Left ventricle myocardium superior (tissue), 1 donor: ENCODE data around the gene PON3. TPM values are rescaled to one million over a fixed set of nuclear protein-coding genes. Genes with fewer than 3 reads are reported as not detected.
A peak's percentile ranks its signal among the peaks of the same experiment; 100 is the strongest.
"Not testable (repeated sequence)": the region's sequence is repeated elsewhere in the genome, so short reads cannot be mapped to it uniquely, and the experiment has no call there.

Source experiments
- ATAC-seq: fragments of 200-7000 bp; cut with Tn5 transposase; one replicate; pipeline ENCODE4 v1.9.1; 2020; ENCODE audit warnings: mild to moderate bottlenecking, moderate library complexity
- DNase-seq: peaks from one replicate; pipeline ENCODE4 v3.0.0-alpha.2; 2020
- intact Hi-C: fragments of 100-400 bp; cut with micrococcal nuclease; formaldehyde crosslinking; loops from one replicate; pipeline ENCODE4 v1.11.0; 2022
- total RNA-seq: library from RNA; stranded (reverse); fragmentation: NEBNext Ultra II Directional; extraction: Animal tissue kit (Norgen Biotek cat#: 25700); gene quantifications from one replicate; pipeline ENCODE4 v1.2.1, GENCODE V29; 2021
- donor health status: DM: no; HTN: yes; CAD: no; lungs with severe emphysema.

PON3 gene
- total RNA-seq, 1 donor from 2014 or later: 0.77 TPM

- ATAC-seq (no peak), DNase-seq (no peak)
- intact Hi-C loops: no loop called here
Observed at GRCh38 chr7:95421000-95421846, 25.0 kb upstream of the PON3 start.

- no peak for ATAC-seq
Observed at GRCh38 chr7:95412075-95412474, 15.9 kb upstream of the PON3 start.

GRCh38 chr7:95411666-95412065 lies 15.5 kb upstream of the PON3 start:
- ATAC-seq (no peak), DNase-seq (no peak)
- intact Hi-C loops: no loop called here

More at GRCh38 chr7:95412075-95412474, 15.9 kb upstream of the PON3 start:
- intact Hi-C loops: no loop called here
- no peak for DNase-seq

GRCh38 chr7:95411036-95411435 lies 14.9 kb upstream of the PON3 start:
- ATAC-seq: no peak
- DNase-seq: no peak
- intact Hi-C loops: no loop called here

GRCh38 chr7:95407751-95408150 lies 11.6 kb upstream of the PON3 start:
- DNase-seq (no peak), ATAC-seq (no peak)
- intact Hi-C loops: no loop called here

GRCh38 chr7:95405800-95406199 lies 9.6 kb upstream of the PON3 start:
- intact Hi-C loops: no loop called here
- DNase-seq: no peak
- ATAC-seq: no peak

- ATAC-seq (no peak), DNase-seq (no peak)
- intact Hi-C loops: no loop called here
Observed at GRCh38 chr7:95405208-95405607, 9.0 kb upstream of the PON3 start.

- DNase-seq: peak; percentile 58
- peak; percentile 64 for ATAC-seq
- intact Hi-C loops: no loop called here
Observed at GRCh38 chr7:95404316-95404865, 8.2 kb upstream of the PON3 start.

- DNase-seq (no peak), ATAC-seq (no peak)
- intact Hi-C loops: no loop called here
Observed at GRCh38 chr7:95398155-95398940, 2.2 kb upstream of the PON3 start.

- intact Hi-C loops: no loop called here
- no peak for ATAC-seq
- DNase-seq: no peak
Observed at GRCh38 chr7:95397381-95397780, 1.2 kb upstream of the PON3 start.

- intact Hi-C loops: no loop called here
- no peak for ATAC-seq
Observed at GRCh38 chr7:95395755-95396135, 430 bp downstream of the PON3 start.

GRCh38 chr7:95394370-95394769 lies 1.8 kb downstream of the PON3 start:
- DNase-seq: no peak
- ATAC-seq: no peak
- intact Hi-C loops: no loop called here

More at GRCh38 chr7:95395755-95396135, 430 bp downstream of the PON3 start:
- DNase-seq: no peak

- intact Hi-C loops: no loop called here
- ATAC-seq (no peak), DNase-seq (no peak)
Observed at GRCh38 chr7:95391761-95392160, 4.4 kb downstream of the PON3 start.

GRCh38 chr7:95389516-95389915 lies 6.7 kb downstream of the PON3 start:
- DNase-seq (no peak), ATAC-seq (no peak)

GRCh38 chr7:95379457-95379856 lies 16.7 kb downstream of the PON3 start:
- intact Hi-C loops: not testable (repeated sequence)

More at GRCh38 chr7:95389516-95389915, 6.7 kb downstream of the PON3 start:
- intact Hi-C loops: no loop called here

GRCh38 chr7:95376632-95377400 lies 19.4 kb downstream of the PON3 start:
- intact Hi-C loops: no loop called here
- no peak for DNase-seq
- ATAC-seq: no peak

More at GRCh38 chr7:95379457-95379856, 16.7 kb downstream of the PON3 start:
- not testable (repeated sequence) for DNase-seq, ATAC-seq

GRCh38 chr7:95375591-95376257 lies 20.5 kb downstream of the PON3 start:
- DNase-seq (no peak), ATAC-seq (no peak)
- intact Hi-C loops: no loop called here

GRCh38 chr7:95373323-95373722 lies 22.9 kb downstream of the PON3 start:
- DNase-seq: no peak
- no peak for ATAC-seq
- intact Hi-C loops: no loop called here

GRCh38 chr7:95368235-95368634 lies 27.9 kb downstream of the PON3 start:
- no peak for ATAC-seq
- DNase-seq: no peak
- intact Hi-C loops: no loop called here
